Measurements from ENCODE around the gene PDCD1LG2. TPM values are rescaled to one million over a fixed set of nuclear protein-coding genes. Genes with fewer than 3 reads are reported as not detected.

The PDCD1LG2 gene
- total RNA-seq, 1 donor from 2014 or later: not detected

- no peak overlapping the region for H3K4me3 Mint-ChIP-seq (ENCODE audit: unreplicated experiment)
- no peak for DNase-seq (ENCODE audit: low spot score)
- H3K27me3 Mint-ChIP-seq (ENCODE audit: unreplicated experiment): peaks cover 2% of the 10 kb centered on the region
- H3K9me3 Mint-ChIP-seq (ENCODE audit: unreplicated experiment): no peaks in the 10 kb centered on the region
- no peaks in the 10 kb centered on the region for H3K36me3 Mint-ChIP-seq (ENCODE audit: low read depth, unreplicated experiment)
- no peak overlapping the region for H3K27ac Mint-ChIP-seq (ENCODE audit: unreplicated experiment)
- no peak for TF ChIP-seq CTCF (IDR thresholded peaks at IDR 0.05; ENCODE audit: unreplicated experiment)
- peaks cover 14% of the 10 kb centered on the region for H3K4me1 Mint-ChIP-seq (ENCODE audit: unreplicated experiment)
These were observed 63.8 kb downstream of the PDCD1LG2 start for GRCh38 chr9:5574097-5574496.

GRCh38 chr9:5575000-5575399 lies 64.7 kb downstream of the PDCD1LG2 start:
- TF ChIP-seq CTCF (IDR thresholded peaks at IDR 0.05; ENCODE audit: unreplicated experiment): no peak
- H3K4me1 Mint-ChIP-seq (ENCODE audit: unreplicated experiment): peaks cover 12% of the 10 kb centered on the region
- H3K9me3 Mint-ChIP-seq (ENCODE audit: unreplicated experiment): no peaks in the 10 kb centered on the region
- no peaks in the 10 kb centered on the region for H3K36me3 Mint-ChIP-seq (ENCODE audit: low read depth, unreplicated experiment)
- H3K27ac Mint-ChIP-seq (ENCODE audit: unreplicated experiment): no peak overlapping the region
- peaks cover 2% of the 10 kb centered on the region for H3K27me3 Mint-ChIP-seq (ENCODE audit: unreplicated experiment)
- no peak for DNase-seq (ENCODE audit: low spot score)
- no peak overlapping the region for H3K4me3 Mint-ChIP-seq (ENCODE audit: unreplicated experiment)

- H3K9me3 Mint-ChIP-seq (ENCODE audit: unreplicated experiment): no peaks in the 10 kb centered on the region
- peaks cover 2% of the 10 kb centered on the region for H3K27me3 Mint-ChIP-seq (ENCODE audit: unreplicated experiment)
- H3K4me1 Mint-ChIP-seq (ENCODE audit: unreplicated experiment): peaks cover 12% of the 10 kb centered on the region
- H3K27ac Mint-ChIP-seq (ENCODE audit: unreplicated experiment): no peak overlapping the region
- no peak for TF ChIP-seq CTCF (IDR thresholded peaks at IDR 0.05; ENCODE audit: unreplicated experiment)
- H3K36me3 Mint-ChIP-seq (ENCODE audit: low read depth, unreplicated experiment): no peaks in the 10 kb centered on the region
- H3K4me3 Mint-ChIP-seq (ENCODE audit: unreplicated experiment): no peak overlapping the region
- DNase-seq (ENCODE audit: low spot score): no peak
These were observed 66.9 kb downstream of the PDCD1LG2 start for GRCh38 chr9:5577225-5577624.

GRCh38 chr9:5578018-5578697 lies 67.8 kb downstream of the PDCD1LG2 start:
- no peak for DNase-seq (ENCODE audit: low spot score)
- H3K36me3 Mint-ChIP-seq (ENCODE audit: low read depth, unreplicated experiment): no peaks in the 10 kb centered on the region
- H3K4me1 Mint-ChIP-seq (ENCODE audit: unreplicated experiment): peaks cover 12% of the 10 kb centered on the region
- H3K27me3 Mint-ChIP-seq (ENCODE audit: unreplicated experiment): peaks cover 2% of the 10 kb centered on the region
- H3K9me3 Mint-ChIP-seq (ENCODE audit: unreplicated experiment): no peaks in the 10 kb centered on the region
- TF ChIP-seq CTCF (IDR thresholded peaks at IDR 0.05; ENCODE audit: unreplicated experiment): no peak
- H3K4me3 Mint-ChIP-seq (ENCODE audit: unreplicated experiment): no peak overlapping the region
- H3K27ac Mint-ChIP-seq (ENCODE audit: unreplicated experiment): peak overlapping the region; percentile 85

GRCh38 chr9:5578698-5579085 lies 68.4 kb downstream of the PDCD1LG2 start:
- Mint-ChIP-seq H3K4me3 (ENCODE audit: unreplicated experiment) (no peak overlapping the region), H3K4me1 (ENCODE audit: unreplicated experiment) (peaks cover 12% of the 10 kb centered on the region), H3K27ac (ENCODE audit: unreplicated experiment) (peak overlapping the region; percentile 85), H3K9me3 (ENCODE audit: unreplicated experiment) (no peaks in the 10 kb centered on the region), H3K27me3 (ENCODE audit: unreplicated experiment) (peaks cover 2% of the 10 kb centered on the region), H3K36me3 (ENCODE audit: low read depth, unreplicated experiment) (no peaks in the 10 kb centered on the region)
- no peak for DNase-seq (ENCODE audit: low spot score)
- no peak for TF ChIP-seq CTCF (IDR thresholded peaks at IDR 0.05; ENCODE audit: unreplicated experiment)
